CD4-positive, alpha-beta T cell (primary cell): ENCODE results near the gene ZNF212. TPM values are rescaled to one million over a fixed set of nuclear protein-coding genes. Genes with fewer than 3 reads are reported as not detected.
A peak's percentile ranks its signal among the peaks of the same experiment; 100 is the strongest.

Experiments used
- ATAC-seq: fragments of 200-7000 bp; cut with Tn5 transposase; one replicate; pipeline ENCODE4 v1.10.0; 2022; ENCODE audit warnings: mild to moderate bottlenecking; ENCODE audit not compliant: poor library complexity
- CTCF ChIA-PET: fragments of 350-600 bp; sonication (Branson Sonifier 250); formaldehyde crosslinking; loops from one replicate; lab custom pipeline; 2021; ENCODE audit warnings: antibody characterized with exemption, inconsistent platforms; lab: Charles Lee
- POLR2A ChIA-PET: fragments of 350-600 bp; sonication (Branson Sonifier 250); formaldehyde crosslinking; loops from one replicate; lab custom pipeline; 2021; ENCODE audit warnings: antibody characterized with exemption, inconsistent platforms; lab: Charles Lee
- DNase-seq, 14 experiments: peaks; one replicate each; pipeline ENCODE4 v3.0.0-alpha.2; 2013 to 2020; ENCODE audit warnings: mixed read lengths in 2 of 14
- H3K27ac ChIP-seq, 2 donors: one replicate each; pipeline versions ENCODE4 v1.5.1 to v1.7.0; 2013; ENCODE audit warnings: low read length in 2 of 2, low read depth in 1 of 2, mild to moderate bottlenecking in 1 of 2
- H3K27me3 ChIP-seq, 2 experiments: 1 replicate in 1 of 2; 2 replicates in 1 of 2; pipeline versions ENCODE4 v1.6.1 to v1.7.0; 2013; ENCODE audit warnings: low read length in 2 of 2, control low read depth in 1 of 2, mild to moderate bottlenecking in 1 of 2, moderate library complexity in 1 of 2; ENCODE audit not compliant: insufficient read depth in 2 of 2, control insufficient read depth in 1 of 2
- H3K36me3 ChIP-seq: one replicate; pipeline ENCODE4 v1.6.1; 2013; ENCODE audit warnings: low read length, control low read depth; ENCODE audit not compliant: insufficient read depth
- H3K4me1 ChIP-seq: one replicate; pipeline ENCODE4 v1.6.1; 2013; ENCODE audit warnings: low read length, control low read depth; ENCODE audit not compliant: insufficient read depth
- H3K4me3 ChIP-seq: one replicate; pipeline ENCODE4 v1.5.1; 2013; ENCODE audit warnings: mild to moderate bottlenecking, low read length, moderate library complexity
- H3K9me3 ChIP-seq, 2 experiments: 1 replicate in 1 of 2; 2 replicates in 1 of 2; pipeline versions ENCODE4 v1.6.1 to v1.7.0; 2013; ENCODE audit warnings: low read length in 2 of 2, mild to moderate bottlenecking in 2 of 2, control low read depth in 1 of 2, moderate library complexity in 1 of 2; ENCODE audit not compliant: control insufficient read depth in 1 of 2, insufficient read depth in 1 of 2
- H3K27ac Mint-ChIP-seq: one replicate; pipeline ENCODE4 v1.8.0; 2020; ENCODE audit warnings: mixed read lengths
- H3K27me3 Mint-ChIP-seq: one replicate; pipeline ENCODE4 v1.8.0; 2021; ENCODE audit warnings: mixed read lengths
- H3K36me3 Mint-ChIP-seq: one replicate; pipeline ENCODE4 v1.8.0; 2021; ENCODE audit warnings: low read depth, mixed read lengths
- H3K4me1 Mint-ChIP-seq: one replicate; pipeline ENCODE4 v1.8.0; 2021; ENCODE audit warnings: low read depth, mixed read lengths
- H3K4me3 Mint-ChIP-seq: one replicate; pipeline ENCODE4 v1.8.0; 2020; ENCODE audit warnings: mild to moderate bottlenecking, mixed read lengths
- H3K9me3 Mint-ChIP-seq: one replicate; pipeline ENCODE4 v1.8.0; 2020; ENCODE audit warnings: mixed read lengths
- intact Hi-C, 2 experiments: fragments of 100-400 bp; cut with DNase I in 1 of 2; cut with micrococcal nuclease in 1 of 2; formaldehyde crosslinking; loops; one replicate each; pipeline versions ENCODE4 v1.15.1 to v1.9.0; 2023 to 2025; cut with DNase I, micrococcal nuclease
- total RNA-seq, 174 experiments: library from RNA in 2 of 174; stranded (reverse) in 2 of 174; gene quantifications; one replicate each; pipeline ENCODE4 v1.2.3 and lab custom pipeline; 2021 to 2026
- TF ChIP-seq, protein P1 (sequence below): fragments of 200-600 bp; IDR thresholded peaks from one replicate; pipeline ENCODE4 v1.8.0; 2022; ENCODE audit warnings: antibody characterized with exemption, mild to moderate bottlenecking

ZNF212 gene
- total RNA-seq, 2 experiments from 2014 or later, result 12.1 to 13.2 TPM

DNA sequence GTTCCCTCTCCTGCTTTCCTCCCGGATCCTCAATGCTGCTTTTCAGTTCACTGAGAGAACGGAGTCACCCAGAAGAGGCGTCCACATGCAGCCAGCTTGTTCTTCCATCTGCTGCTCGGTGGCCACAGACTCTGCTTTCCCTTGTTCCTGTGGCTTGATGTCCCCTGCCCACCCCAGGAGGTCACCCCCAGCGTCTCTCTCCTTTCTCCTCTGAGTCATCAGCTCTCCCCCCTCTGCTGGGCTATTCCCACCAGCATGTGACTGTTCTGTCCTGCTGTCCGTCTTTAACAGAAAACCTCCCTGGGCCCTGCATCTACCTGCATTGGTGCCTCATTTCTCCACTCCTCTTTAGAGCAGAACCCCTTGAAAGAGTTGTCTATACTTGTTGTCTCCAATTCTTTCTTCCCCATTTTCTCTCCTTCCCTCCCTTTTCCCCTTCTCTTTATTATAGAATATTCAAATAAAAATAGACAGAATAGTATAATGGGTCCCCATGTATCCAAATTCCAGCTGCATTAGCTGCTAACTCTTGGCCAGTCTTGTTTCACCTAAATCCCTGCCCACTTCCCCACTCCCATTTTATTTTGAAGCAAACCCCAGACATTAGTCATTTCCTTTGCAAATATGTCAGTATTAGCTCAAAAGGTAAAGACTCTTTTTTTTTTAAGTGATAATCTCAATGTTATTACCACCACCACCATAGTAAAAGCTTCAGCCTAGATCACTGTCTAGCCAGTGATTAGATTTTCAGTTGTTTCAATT lies 40.0 kb upstream of the ZNF212 start:
- TF ChIP-seq, protein P1, sequence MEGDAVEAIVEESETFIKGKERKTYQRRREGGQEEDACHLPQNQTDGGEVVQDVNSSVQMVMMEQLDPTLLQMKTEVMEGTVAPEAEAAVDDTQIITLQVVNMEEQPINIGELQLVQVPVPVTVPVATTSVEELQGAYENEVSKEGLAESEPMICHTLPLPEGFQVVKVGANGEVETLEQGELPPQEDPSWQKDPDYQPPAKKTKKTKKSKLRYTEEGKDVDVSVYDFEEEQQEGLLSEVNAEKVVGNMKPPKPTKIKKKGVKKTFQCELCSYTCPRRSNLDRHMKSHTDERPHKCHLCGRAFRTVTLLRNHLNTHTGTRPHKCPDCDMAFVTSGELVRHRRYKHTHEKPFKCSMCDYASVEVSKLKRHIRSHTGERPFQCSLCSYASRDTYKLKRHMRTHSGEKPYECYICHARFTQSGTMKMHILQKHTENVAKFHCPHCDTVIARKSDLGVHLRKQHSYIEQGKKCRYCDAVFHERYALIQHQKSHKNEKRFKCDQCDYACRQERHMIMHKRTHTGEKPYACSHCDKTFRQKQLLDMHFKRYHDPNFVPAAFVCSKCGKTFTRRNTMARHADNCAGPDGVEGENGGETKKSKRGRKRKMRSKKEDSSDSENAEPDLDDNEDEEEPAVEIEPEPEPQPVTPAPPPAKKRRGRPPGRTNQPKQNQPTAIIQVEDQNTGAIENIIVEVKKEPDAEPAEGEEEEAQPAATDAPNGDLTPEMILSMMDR, result no peak
- H3K27me3 Mint-ChIP-seq, result no peaks in the 10 kb centered on the region
- no peak for ATAC-seq
- DNase-seq, result no peak
- CTCF ChIA-PET, result no interaction called here
- peaks cover 35% of the 10 kb centered on the region for H3K4me1 Mint-ChIP-seq
- Histone ChIP-seq H3K4me3 (no peak overlapping the region), H3K27ac (no peak overlapping the region), H3K36me3 (peaks cover 52% of the 10 kb centered on the region), H3K27me3 (no peaks in the 10 kb centered on the region), H3K9me3 (no peaks in the 10 kb centered on the region), H3K4me1 (peaks cover 25% of the 10 kb centered on the region)
- intact Hi-C loops, result loop anchor here in 1 of 2 experiments (5.0 kb wide), 2 partner anchors 38 to 298 kb away; partner anchors contain the start of genes ZNF212 and ZNF746
- peaks cover 71% of the 10 kb centered on the region for H3K36me3 Mint-ChIP-seq
- peak overlapping the region; percentile 14 for H3K27ac Mint-ChIP-seq
- peak overlapping the region; percentile 65 for H3K4me3 Mint-ChIP-seq
- POLR2A ChIA-PET, result no interaction called here
- no peaks in the 10 kb centered on the region for H3K9me3 Mint-ChIP-seq

- Mint-ChIP-seq H3K27me3 (no peaks in the 10 kb centered on the region), H3K36me3 (peaks cover 87% of the 10 kb centered on the region), H3K4me1 (peaks cover 16% of the 10 kb centered on the region), H3K4me3 (no peak overlapping the region), H3K9me3 (no peaks in the 10 kb centered on the region), H3K27ac (no peak overlapping the region)
- CTCF ChIA-PET, result no interaction called here
- DNase-seq (no peak), ATAC-seq (peak; percentile 34)
- no peaks in the 10 kb centered on the region for H3K27me3 ChIP-seq
- POLR2A ChIA-PET, result no interaction called here
- peaks cover 4% of the 10 kb centered on the region for H3K4me1 ChIP-seq
- peaks cover 77% of the 10 kb centered on the region for H3K36me3 ChIP-seq
- intact Hi-C loops, result no loop called here
- H3K4me3 ChIP-seq, result no peak overlapping the region
- TF ChIP-seq, protein P1, result no peak
- H3K27ac ChIP-seq, result no peak overlapping the region
- no peaks in the 10 kb centered on the region for H3K9me3 ChIP-seq
These were observed 36.6 kb upstream of the ZNF212 start for GRCh38 chr7:149202831-149203231.

- Histone ChIP-seq H3K4me1 (peaks cover 11% of the 10 kb centered on the region), H3K27ac (no peak overlapping the region), H3K27me3 (no peaks in the 10 kb centered on the region), H3K9me3 (no peaks in the 10 kb centered on the region), H3K36me3 (peaks cover 69% of the 10 kb centered on the region), H3K4me3 (no peak overlapping the region)
- Mint-ChIP-seq H3K9me3 (no peaks in the 10 kb centered on the region), H3K4me1 (peaks cover 12% of the 10 kb centered on the region), H3K36me3 (peaks cover 85% of the 10 kb centered on the region), H3K27me3 (no peaks in the 10 kb centered on the region), H3K4me3 (no peak overlapping the region), H3K27ac (no peak overlapping the region)
- TF ChIP-seq, protein P1, result no peak
- CTCF ChIA-PET, result no interaction called here
- ATAC-seq (no peak), DNase-seq (no peak)
- POLR2A ChIA-PET, result no interaction called here
- intact Hi-C loops, result no loop called here
These were observed 33.6 kb upstream of the ZNF212 start for GRCh38 chr7:149205690-149206381.
